Right atrium auricular region (tissue), 2 donors: ENCODE data around the gene CCDC192. TPM values are rescaled to one million over a fixed set of nuclear protein-coding genes. Genes with fewer than 3 reads are reported as not detected.

Experiments used
- DNase-seq: peaks from one replicate; pipeline ENCODE4 v3.0.0-alpha.2; 2019; ENCODE audit warnings: low spot score
- H3K27ac ChIP-seq, 2 donors: fragments of 200-600 bp; sonication (generic); 1 replicate in 1 of 2; 2 replicates in 1 of 2; pipeline ENCODE4 v1.5.1; 2016 to 2019
- H3K27me3 ChIP-seq, 2 donors: fragments of 200-600 bp; sonication (generic); one replicate each; pipeline versions ENCODE4 v1.5.1 to v1.6.0; 2017 to 2019
- H3K36me3 ChIP-seq: fragments of 200-600 bp; sonication (generic); one replicate; pipeline ENCODE4 v1.5.1; 2016
- H3K4me1 ChIP-seq, 2 donors: fragments of 200-600 bp; sonication (generic); one replicate each; pipeline versions ENCODE4 v1.5.1 to v1.6.0; 2017 to 2019
- H3K4me3 ChIP-seq, 2 donors: fragments of 200-600 bp; sonication (generic); 1 replicate in 1 of 2; 2 replicates in 1 of 2; pipeline ENCODE4 v1.5.1; 2017 to 2019; ENCODE audit warnings: mild to moderate bottlenecking in 1 of 2, moderate library complexity in 1 of 2
- H3K9me3 ChIP-seq, 2 donors: fragments of 200-600 bp; sonication (generic); one replicate each; pipeline ENCODE4 v1.5.1; 2019
- total RNA-seq, 2 donors: library from RNA; depleted of rRNA; stranded (reverse); fragments of >200 nt; gene quantifications; one replicate each; pipeline ENCODE4 v1.1.0, GENCODE V29; 2016
- TF ChIP-seq, protein P1 (sequence below), 2 donors: fragments of 200-600 bp; sonication (generic); IDR thresholded peaks; one replicate each; pipeline ENCODE4 v1.5.1; 2019; ENCODE audit warnings: antibody characterized with exemption in 2 of 2

The CCDC192 gene
- total RNA-seq, 2 donors from 2014 or later: not detected

GRCh38 chr5:127834554-127834953, 131.4 kb downstream of the CCDC192 start:
- Histone ChIP-seq H3K4me1 (no peaks in the 10 kb centered on the region), H3K9me3 (no peaks in the 10 kb centered on the region), H3K27ac (no peak overlapping the region), H3K4me3 (no peak overlapping the region), H3K36me3 (no peaks in the 10 kb centered on the region), H3K27me3 (no peaks in the 10 kb centered on the region)
- no peak for DNase-seq
- TF ChIP-seq, protein P1, sequence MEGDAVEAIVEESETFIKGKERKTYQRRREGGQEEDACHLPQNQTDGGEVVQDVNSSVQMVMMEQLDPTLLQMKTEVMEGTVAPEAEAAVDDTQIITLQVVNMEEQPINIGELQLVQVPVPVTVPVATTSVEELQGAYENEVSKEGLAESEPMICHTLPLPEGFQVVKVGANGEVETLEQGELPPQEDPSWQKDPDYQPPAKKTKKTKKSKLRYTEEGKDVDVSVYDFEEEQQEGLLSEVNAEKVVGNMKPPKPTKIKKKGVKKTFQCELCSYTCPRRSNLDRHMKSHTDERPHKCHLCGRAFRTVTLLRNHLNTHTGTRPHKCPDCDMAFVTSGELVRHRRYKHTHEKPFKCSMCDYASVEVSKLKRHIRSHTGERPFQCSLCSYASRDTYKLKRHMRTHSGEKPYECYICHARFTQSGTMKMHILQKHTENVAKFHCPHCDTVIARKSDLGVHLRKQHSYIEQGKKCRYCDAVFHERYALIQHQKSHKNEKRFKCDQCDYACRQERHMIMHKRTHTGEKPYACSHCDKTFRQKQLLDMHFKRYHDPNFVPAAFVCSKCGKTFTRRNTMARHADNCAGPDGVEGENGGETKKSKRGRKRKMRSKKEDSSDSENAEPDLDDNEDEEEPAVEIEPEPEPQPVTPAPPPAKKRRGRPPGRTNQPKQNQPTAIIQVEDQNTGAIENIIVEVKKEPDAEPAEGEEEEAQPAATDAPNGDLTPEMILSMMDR (IDR thresholded peaks at IDR 0.05): no peak

DNA sequence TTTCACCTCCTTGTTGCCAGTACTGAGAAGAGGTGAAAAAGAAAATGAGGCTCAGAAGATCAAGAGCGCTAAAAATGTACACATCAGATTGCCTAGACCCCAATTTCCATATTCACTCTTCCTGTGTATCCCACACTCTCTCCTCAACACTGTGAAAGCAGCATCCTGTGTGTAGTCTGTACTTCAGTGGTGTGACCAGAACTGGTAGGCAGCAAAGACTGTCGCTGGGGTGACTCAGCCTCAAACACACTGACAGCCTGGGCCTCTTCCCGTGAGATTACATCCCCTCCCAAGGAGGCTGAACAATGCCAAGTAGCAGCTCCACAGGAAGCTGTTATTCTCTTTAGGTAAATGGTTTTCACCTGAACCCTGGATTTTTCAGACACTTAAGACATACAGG, 135.5 kb downstream of the CCDC192 start:
- Histone ChIP-seq H3K4me1 (no peaks in the 10 kb centered on the region), H3K36me3 (no peaks in the 10 kb centered on the region), H3K27me3 (no peaks in the 10 kb centered on the region), H3K4me3 (no peak overlapping the region), H3K27ac (no peak overlapping the region), H3K9me3 (no peaks in the 10 kb centered on the region)
- TF ChIP-seq, protein P1 (IDR thresholded peaks at IDR 0.05): no peak
- DNase-seq: no peak

DNA sequence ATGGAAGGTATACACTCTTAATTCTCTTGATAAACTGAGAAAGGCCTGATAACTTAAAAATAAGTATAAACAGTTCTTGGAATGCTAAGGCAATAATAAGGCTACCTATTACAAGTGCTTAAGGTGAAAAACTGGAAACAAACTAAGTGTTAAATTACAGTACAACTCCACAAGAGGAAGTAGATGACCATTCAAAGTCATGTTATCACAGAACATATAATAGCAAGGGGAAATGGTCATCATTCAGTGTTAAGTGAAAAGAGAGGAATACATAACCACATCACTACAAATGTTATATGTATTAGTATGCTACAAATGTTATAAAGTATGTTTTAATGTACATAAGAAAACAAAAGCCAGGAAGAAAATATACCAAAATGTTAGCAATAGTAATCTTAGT, 135.9 kb downstream of the CCDC192 start:
- H3K36me3 ChIP-seq: no peaks in the 10 kb centered on the region
- no peaks in the 10 kb centered on the region for H3K4me1 ChIP-seq
- H3K4me3 ChIP-seq: no peak overlapping the region
- no peaks in the 10 kb centered on the region for H3K27me3 ChIP-seq
- DNase-seq: no peak
- TF ChIP-seq, protein P1 (IDR thresholded peaks at IDR 0.05): no peak
- H3K27ac ChIP-seq: no peak overlapping the region
- H3K9me3 ChIP-seq: no peaks in the 10 kb centered on the region

DNA sequence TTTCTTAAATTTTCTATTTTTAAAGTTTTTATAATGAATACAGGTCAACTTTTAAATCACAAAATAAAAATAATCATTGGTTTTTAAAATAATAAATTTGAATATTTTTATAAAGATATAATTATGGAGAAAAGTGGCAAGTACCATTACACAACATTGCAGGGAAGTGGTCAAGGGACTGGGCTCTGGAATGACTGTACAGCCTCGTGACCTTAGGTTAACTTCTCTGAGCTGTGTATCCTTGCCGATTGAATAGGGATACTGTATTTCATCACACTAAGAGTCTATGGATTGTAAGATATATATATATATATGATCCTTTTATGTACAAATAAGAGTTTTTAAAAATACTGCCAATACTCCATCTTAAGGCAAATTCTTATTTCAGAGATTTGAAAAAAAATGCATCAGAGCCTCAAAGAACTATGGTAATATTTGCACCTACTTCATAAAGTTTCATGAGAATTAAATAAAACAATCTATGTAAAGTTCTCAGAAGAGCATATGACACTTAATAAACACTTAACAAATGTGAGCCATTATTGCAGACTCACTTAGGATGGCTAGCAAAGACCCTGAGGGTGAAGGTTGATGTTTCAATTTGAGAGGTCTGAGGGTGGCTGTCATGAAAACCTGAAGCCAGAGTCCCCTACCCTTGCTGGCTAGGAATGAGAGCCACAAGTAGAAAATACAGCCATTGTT, 136.5 kb downstream of the CCDC192 start:
- Histone ChIP-seq H3K36me3 (no peaks in the 10 kb centered on the region), H3K4me1 (no peaks in the 10 kb centered on the region), H3K27ac (no peak overlapping the region), H3K4me3 (no peak overlapping the region), H3K27me3 (no peaks in the 10 kb centered on the region), H3K9me3 (no peaks in the 10 kb centered on the region)
- DNase-seq: no peak
- TF ChIP-seq, protein P1 (IDR thresholded peaks at IDR 0.05): no peak

DNA sequence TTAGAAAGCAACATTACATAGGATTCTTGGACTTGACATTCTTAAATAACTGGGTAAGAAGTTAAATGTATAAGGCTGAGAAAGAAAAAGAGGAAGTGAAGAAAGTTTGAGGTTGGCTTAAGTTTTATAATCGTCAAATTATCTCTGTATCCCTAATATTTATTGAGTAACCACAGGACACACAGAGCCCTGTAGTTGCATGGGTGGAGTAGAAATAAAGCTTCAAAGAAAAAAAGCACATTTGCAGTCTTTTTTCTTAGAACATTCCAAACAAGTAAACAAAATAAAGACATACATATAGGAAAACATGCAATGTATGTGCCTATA, 137.0 kb downstream of the CCDC192 start:
- H3K9me3 ChIP-seq: no peaks in the 10 kb centered on the region
- no peak for DNase-seq
- no peaks in the 10 kb centered on the region for H3K27me3 ChIP-seq
- TF ChIP-seq, protein P1 (IDR thresholded peaks at IDR 0.05): no peak
- H3K4me1 ChIP-seq: no peaks in the 10 kb centered on the region
- no peak overlapping the region for H3K27ac ChIP-seq
- no peaks in the 10 kb centered on the region for H3K36me3 ChIP-seq
- H3K4me3 ChIP-seq: no peak overlapping the region

- H3K27ac ChIP-seq: no peak overlapping the region
- H3K4me3 ChIP-seq: no peak overlapping the region
- DNase-seq: no peak
- no peaks in the 10 kb centered on the region for H3K36me3 ChIP-seq
- H3K9me3 ChIP-seq: no peaks in the 10 kb centered on the region
- H3K27me3 ChIP-seq: no peaks in the 10 kb centered on the region
- TF ChIP-seq, protein P1 (IDR thresholded peaks at IDR 0.05): no peak
- no peaks in the 10 kb centered on the region for H3K4me1 ChIP-seq
Observed at GRCh38 chr5:127840809-127841208, 137.6 kb downstream of the CCDC192 start.
